ENCODE results near the gene SMYD3.

- no peak for TF ChIP-seq CTCF (IDR thresholded peaks at IDR 0.05)
- no peak for TF ChIP-seq POLR2A (IDR thresholded peaks at IDR 0.05)
Measured at GRCh38 chr1:246255773-246256172, 251.3 kb downstream of the SMYD3 start.
